Forelimb muscle (tissue), 1 donor: ENCODE results near the gene FASLG. TPM values are rescaled to one million over a fixed set of nuclear protein-coding genes. Genes with fewer than 3 reads are reported as not detected.

Experiments
- DNase-seq: peaks from one replicate; pipeline ENCODE4 v3.0.0-alpha.2; 2013; ENCODE audit warnings: low read depth
- polyA plus RNA-seq: library from polyadenylated mRNA; unstranded; fragments of 120-200 nt; gene quantifications from one replicate; pipeline ENCODE4 v1.2.1, GENCODE V29; 2013; ENCODE audit not compliant: insufficient read length

The FASLG gene
- polyA plus RNA-seq, 1 donor: 0.25 TPM

DNA sequence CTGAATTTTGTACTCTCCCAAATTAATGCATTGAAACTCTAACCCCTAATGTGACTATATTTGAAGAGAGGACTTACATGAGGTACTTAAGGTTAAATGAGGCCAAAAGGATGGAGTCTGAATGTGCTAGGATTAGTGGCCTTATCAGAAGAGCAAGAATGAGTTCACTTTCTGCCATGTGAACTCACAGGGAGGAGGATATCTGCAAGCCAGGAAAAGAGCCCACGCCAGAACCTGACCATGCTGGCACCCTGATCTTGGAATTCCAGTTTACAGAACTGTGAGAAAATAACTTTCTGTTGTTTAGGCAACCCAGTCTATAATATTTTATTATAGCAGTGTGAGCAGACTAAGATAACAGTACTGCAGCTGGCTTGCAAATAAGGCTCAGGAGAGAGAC is 12.2 kb upstream of the FASLG start:
- DNase-seq: no peak

DNA sequence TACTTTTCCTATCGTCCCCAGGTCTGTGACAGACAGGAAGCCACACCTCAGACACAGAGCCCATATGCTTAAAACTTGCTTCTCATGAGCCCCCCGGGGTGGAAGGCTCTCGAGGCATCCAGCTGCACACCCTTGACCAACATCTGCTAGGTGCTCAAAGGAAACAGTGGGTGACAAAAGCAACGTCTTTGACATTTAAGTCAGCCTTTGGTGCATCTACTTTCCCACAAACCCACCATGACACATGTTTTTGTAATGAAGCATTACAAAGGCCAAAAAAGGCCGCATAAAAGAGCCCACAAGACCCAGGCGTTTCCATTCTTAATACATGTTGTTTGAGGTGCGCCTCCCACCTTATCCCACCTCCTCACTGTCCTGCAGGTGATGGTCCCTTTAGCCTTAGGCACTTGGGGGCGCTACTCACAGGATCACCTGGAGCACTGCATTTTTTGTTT is 11.8 kb upstream of the FASLG start:
- DNase-seq: no peak

DNA sequence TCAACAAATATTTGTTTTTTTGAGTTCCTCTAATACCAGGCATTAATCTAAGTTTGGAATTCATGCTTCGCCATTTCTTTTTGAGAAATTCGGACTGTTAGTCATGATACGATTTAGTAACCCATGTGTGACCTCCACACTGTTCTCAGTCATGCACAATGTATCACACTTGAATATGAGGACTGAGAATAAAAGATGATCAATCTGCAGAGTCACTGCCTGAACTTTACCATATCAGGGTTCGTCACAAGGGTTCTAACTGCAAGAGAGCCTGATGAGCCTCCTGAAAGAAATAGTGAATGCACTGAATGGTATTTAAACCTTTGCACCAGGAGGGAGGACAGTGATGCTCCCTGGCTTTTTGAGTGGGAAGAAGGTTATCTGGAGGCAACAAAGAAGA is 10.9 kb upstream of the FASLG start:
- no peak for DNase-seq

DNA sequence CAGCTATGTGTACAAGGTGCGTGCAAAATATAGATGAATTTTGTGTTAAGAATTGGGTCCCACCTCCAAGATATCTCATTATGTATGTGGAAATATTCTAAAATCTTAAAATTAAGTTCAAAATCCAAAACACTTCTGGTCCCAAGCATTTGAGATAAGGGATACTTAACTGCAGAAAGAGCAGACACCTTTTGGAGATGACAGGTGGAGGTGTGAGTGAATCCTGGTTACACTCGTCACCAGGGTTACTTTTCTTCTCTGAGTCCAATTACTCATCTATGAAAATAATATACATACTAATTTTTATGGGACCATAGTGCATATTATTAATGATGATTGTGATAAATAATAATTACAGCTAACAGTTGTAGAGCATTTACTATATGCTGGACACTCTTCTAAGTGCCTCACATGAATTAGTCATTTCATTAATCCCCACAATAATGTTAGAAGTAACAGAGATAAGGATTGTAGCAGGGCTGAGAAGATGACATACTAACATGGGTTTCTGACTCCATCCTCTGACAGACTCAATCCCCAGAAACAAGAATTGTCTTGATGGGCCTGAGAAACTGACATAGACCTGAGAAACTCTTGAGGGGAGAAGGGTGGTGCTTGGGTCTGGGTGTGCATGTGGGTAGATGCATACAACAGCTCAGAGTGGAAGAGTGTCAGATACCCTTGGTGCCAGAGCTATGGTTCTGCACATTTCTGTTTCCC is 8.3 kb upstream of the FASLG start:
- no peak for DNase-seq

DNA sequence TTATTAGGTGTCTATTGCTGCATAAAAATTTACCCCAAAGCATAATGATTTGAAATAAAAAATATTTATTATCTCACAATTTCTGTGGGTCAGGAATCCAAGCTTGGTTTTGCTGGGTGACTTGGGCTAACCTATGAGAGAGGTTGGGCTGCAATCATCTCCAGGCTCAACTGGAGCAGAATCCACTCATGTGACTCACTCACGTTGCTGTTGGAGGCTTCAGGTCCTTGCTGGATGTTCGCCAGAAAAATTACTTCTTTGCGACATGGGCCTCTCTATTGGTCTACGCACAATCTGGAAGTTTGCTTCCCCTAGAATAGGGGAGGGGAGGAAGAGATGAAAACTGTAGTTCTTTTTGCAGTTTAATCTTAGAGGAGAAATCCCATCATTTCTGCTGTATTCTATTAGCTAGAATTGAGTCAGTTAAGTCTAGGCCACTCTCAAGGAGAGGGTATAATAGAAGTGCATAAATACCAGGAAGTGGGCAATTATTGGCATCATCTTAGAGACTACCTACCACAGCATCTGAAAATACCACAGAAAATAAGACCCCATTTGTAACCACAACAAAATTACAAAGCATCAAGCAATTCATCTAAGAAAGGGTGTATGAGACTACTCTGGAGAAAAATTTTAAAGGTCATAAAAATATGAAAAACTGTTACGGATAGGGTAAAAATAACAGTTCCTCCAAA is 5.7 kb upstream of the FASLG start:
- no peak for DNase-seq

DNA sequence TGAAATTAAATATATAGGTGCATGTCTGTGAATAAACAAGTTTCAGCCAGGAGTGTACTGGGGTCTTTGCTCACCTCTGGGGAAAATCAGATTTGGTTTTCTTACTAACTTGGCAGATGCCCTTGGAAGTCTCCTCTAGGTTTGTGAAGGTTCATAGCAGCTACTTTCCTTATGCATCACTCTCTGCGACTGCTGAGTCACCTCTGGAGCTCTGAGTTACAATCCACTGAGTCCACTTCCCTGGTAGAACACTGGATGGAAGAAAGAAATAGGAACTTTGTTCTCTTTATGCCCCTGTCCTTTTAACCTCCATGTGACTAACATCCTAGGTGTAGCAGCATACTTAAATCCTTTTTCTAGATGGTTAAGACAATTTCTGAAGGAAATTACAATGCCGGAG is 4.4 kb upstream of the FASLG start:
- no peak for DNase-seq

DNA sequence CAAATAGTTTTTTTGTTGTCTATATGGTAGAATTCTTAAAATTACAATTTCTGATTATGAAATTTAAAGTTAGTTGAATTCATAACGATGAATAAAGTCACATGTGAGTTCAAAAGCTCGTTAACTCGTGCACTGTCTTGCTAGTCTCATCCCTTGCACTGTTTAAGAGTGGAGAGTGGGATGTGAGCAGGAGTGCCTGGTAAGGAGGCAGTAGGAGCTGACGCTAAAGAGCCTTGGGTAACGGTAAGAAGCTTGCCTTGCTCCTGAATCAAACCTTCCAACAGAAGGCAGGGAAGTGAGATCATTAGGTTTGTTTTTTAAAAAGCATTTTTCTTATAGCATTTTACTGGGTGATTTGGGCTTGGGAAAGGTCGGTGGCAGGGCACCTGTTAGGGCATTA is 2.3 kb upstream of the FASLG start:
- DNase-seq: no peak

DNA sequence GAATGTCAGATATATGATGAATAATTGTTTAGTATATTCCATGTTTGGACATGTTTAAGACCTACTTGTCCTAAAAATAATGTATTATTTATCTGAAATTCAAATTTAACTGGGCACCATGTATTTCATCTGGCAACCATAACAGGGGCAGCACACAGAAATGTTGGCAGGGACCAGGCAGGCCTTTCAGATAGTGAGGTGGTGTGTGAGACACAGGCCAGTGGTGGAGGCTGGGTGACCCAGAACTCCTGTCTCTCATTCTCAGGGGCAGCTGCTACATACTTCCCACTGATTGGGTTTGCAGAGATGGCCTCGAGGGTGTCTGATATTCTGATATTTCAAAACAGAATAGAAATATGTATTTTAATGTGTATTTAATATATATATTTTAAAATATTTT is 1.3 kb upstream of the FASLG start:
- DNase-seq: no peak

DNA sequence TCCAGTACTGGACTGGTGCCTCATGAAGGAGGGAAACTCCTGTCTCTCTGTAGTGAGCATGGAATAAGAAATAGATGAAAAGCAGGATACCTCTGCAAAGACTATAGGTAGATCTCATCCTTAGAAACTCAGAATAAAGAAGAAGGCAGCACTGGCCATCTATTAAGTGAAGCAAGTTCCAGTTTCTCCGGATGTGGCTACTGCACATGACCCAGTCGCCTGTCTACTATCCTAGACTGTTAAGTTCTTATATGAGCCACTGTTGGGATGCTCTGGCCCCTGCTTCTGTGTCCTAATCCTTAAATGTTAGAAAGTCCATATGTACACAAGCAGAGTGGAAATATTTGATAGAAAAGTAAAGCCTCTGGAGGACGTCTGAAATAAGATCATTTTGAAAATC is 2.2 kb downstream of the FASLG start:
- no peak for DNase-seq

DNA sequence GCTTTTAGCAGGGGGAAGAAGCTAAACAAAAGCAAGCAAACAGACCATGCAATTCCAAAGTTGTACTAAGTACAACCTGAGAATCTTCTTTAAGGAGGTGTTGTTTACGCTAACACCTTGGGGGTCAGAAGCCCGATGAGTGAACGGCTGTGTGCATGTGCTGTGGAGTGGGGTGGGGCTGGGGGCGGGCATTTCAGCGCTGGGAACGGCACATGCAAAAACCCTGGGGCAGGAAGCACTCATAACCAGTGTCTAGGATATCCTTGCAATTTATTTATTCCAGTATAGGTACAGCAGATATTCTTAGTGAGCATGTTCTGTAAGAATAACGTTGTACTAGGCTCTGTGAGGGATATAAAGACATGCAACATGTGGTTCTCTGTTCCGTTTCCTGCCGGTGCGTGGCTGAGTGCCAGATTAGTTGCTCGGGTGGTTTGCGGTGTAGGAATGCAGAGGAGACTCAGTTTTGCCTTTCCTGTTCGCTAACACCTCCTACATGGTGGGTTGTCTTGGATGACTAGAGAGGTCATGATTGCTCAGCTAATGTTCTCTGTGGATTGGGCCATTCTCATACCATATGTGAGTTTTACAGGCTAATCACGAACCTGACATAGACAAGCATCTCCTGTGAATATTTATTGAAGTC is 3.7 kb downstream of the FASLG start:
- no peak for DNase-seq

DNA sequence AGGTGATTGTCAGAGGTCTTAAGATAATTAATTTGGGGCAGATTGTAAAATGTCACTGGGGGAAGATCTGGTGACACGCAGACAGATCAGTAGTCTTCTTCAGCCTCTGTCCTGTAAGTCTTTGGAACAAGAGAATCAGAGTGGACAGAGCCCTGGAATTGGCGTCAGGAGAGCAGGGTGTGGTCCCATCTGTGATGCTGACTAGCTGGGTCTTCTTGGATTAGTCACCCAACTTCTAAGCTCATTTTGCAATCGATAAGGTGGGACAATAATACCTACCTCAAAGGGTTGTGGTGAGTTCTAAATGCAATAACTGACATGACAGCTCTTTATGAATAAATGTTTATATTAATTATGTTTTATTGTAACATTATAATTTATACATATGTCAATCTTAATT is 4.8 kb downstream of the FASLG start:
- DNase-seq: no peak

DNA sequence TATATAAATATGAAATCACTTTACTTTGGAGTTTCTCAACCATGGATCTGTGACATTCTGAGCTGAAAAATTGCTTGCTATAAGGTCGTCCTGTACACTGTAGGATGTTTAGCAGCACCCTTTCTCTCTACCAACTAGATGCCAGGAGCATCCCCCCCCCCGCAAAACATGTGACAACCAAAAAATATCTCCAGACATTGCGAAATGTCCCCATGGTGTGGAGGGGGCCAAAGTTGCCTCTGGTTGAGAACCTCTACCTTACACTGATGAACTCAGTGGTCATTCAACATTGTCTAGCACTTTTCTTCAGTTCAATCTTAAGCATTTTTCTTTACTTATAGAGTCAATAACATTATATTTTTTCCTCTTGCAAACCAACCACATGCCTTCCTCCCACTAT is 9.2 kb downstream of the FASLG start:
- no peak for DNase-seq

DNA sequence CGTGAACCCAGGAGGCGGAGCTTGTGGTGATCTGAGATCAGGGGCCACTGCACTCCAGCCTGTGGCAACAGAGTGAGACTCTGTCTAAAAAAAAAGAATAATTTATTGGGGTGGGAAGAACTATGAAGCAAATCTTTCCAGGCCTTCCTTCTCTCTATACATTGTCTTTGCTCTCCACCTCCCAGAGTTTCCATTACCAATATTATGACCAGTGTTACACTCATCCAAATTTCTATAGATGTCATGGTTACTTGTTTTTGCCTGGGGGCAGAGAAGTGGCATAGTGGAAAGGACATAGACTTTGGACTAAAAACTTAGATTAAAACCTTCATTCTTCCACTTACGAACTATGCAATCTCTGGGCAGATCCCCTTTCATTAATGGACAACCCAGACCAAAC is 10.1 kb downstream of the FASLG start:
- DNase-seq: no peak

DNA sequence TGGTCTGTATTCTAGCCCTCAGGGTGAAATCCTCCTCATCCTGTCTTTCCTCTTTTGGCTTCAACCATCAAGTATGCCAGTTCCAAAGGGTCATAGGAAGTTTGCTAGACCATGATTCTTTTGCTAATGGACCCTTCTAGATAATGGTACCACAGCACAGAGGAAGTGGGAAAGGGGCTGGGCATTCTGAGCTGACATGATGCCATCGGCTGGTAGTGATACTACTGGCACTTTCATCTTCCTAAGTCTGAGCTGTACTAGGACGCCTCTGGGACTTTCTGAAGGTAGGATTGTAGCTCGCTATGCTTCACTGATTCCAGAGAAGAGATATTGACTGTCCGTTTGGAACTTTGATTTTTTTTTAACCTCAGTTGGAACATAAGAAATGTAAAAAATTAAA is 11.4 kb downstream of the FASLG start:
- no peak for DNase-seq

DNA sequence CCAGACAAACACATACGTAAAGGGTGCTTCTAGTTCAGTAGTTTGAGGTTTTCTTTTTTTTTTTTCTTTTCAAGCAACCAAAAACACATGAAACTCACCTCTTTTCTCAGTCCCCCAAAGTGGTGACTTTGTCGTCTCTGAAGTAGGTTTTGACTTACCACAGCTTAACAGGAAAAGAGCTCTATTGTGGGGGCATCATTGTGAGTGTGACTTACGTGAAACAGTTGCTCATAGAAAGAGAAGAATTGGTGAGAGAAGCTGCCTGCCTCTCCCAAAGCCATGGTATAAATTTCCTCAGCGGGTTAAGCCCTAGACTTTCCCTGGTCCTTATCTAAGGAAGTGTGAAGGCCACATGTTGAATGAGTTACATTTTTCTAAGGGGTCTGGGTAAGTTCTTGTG is 11.9 kb downstream of the FASLG start:
- DNase-seq: no peak

DNA sequence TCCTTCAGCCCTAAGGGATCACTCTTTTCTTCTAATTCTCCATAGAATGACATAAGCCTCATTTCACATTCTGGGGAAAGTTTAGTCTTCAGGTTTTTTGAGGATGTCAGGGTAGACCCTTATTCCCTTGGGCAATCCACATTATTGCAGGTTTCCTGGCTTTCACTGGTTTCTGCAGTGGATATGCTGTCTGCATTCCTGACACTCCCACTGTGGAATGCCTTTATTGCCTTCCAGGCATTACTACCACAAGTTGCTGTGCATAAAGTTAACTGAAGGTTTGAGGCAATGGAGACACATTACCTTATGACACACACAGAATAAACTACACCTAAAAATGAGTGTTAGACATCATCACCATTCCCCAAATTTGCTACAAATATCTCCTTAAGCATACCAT is 12.7 kb downstream of the FASLG start:
- no peak for DNase-seq

DNA sequence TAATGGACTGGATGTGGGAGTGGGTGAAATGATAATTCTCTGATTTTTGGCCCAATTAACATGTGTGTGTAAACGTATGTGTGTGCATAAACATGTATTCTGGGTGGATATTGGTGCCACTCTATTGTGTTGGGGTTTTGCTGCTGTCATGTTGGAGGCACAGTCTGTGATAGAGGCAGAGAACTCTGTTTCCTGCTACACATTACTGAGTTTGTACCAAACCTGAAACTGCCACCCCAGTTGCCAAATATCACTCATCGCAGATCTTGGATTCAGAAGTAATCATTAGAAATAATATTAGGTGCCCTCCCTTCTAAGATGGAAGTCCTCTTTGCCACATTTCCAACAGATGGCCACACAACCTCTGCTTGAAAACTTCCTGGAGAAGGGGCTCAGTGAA is 13.8 kb downstream of the FASLG start:
- DNase-seq: no peak

DNA sequence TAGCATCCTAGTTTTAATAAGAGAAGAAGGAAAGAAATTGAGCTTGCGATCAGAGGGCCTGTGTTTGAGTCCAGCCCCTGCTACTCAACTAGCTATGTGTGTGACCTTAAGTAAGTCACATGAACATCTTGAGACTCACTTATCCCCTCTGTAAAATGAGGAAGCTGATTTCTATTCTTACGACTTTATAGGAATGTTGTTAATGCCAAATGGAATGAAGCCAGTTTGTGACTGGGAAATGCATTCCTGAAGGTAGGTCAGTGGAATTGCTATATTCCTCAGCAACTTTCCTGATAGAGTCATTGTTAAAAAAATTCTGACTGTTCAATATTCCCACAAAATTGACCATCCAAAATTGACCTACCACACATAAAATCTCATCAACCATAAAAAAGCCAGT is 14.9 kb downstream of the FASLG start:
- DNase-seq: no peak

DNA sequence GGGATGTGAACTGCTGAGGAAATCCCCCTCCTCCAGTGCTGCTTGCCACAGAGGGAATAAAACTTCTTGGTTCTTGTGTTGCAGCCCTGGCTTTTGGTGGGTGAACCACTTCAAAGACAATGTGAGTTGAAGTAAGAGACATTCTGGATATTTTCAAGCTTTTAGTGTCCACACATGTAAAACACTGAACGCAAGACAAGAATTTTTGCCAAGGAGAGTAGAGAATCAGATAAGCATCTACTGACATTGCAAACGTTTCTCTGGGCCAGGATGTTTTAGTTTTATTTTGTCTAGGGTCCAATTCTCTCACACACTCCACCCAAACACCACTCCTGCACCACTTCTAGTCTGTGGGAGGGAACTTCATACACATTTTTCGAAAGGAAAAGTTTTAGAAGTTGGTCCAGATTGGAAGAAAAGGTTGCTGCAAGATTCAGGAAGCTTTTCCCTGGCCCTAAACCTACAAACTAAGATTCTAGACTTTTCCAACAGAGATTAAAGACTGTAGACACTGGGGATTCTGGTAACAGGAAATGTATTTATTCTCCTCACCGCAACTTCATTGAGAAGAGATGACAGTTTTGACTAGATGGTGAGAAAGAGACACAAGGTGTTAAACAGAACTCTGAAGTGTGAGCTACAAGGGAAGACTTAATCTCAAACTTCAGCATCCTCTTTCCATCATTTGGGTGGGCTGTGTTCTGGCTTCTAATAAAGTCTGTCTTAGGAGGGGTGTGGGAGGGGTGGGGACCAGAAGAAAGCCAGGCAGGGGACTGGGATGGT is 16.1 kb downstream of the FASLG start:
- no peak for DNase-seq

DNA sequence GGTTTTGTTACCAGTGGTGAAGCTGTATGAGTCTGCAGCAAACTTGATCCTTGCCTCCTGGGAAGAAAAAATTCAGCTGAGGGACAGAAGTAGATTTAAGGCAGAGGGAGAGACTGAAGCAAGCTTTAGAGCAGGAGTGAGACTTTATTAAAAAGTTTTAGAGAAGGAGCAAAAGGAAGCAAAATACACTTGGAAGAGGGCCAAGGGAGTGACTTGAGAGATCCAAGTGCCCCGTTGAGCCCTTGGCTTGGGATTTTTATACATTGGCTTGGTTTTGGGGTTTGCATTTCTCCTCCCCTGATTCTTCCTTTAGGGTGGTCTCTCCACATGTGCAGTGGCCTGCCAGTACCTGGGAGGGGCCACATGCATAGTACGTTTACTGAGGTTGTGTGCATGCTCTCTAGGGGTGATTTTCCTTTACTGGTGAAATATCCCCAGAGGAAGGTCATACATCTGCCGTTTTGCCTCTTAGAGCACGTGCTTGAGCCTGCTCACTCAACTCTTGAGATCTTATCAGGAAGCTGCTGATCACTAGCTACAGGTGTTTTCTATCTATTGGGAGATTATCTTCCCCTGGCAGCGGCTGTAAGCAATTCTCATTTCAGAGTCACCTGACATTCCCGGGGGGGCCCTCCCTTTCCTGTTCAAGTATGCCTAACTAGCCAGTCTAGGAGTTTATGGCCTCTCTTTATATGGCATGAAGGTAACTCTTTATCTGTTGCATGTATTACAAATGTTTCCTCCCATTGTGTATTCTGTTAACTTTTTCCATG is 20.3 kb downstream of the FASLG start:
- no peak for DNase-seq

DNA sequence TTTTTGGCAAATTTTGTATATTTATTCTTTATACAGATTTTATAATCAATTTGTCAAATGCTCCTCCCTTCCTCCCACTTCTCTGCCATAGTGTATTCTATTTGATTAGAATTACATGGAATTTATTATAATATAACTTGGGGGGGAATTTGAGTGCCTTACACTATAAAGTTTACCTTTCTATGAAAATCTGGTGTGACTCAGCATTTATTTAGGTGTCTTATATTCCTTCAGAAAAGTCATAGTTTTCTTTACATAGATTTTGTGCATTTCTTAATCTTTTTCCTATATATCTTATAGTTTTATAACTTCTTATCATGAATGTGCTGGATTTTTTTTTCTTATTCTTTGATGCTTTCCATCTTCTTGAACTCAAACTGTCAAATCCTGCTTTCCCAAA is 21.3 kb downstream of the FASLG start:
- DNase-seq: no peak
